ENCODE results near the gene SAMD13.
"Not testable (repeated sequence)": the region's sequence is repeated elsewhere in the genome, so short reads cannot be mapped to it uniquely, and the experiment has no call there.

The SAMD13 gene

GRCh38 chr1:84286071-84286470 is 15.4 kb upstream of the SAMD13 start:
- no peak for DNase-seq (ENCODE audit: low spot score)

DNA sequence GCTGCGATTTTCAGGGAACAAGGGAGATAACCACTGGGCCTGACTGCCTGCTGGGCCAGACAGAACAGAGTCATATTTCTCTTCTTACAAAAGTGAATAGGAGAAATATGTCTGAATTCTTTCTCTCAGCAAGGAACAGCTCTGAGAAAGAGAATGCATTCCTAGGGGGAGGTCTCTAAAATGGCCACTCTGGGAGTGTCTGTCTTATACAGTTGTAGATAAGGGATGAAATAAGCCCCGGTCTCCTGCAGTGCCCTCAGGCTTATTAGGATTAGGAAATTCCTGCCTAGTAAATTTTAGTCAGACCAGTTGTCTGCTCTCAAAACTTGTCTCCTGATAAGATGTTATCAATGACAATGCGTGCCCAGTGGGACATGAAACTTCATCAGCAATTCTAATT is 14.1 kb upstream of the SAMD13 start:
- DNase-seq (ENCODE audit: low spot score): not testable (repeated sequence)

DNA sequence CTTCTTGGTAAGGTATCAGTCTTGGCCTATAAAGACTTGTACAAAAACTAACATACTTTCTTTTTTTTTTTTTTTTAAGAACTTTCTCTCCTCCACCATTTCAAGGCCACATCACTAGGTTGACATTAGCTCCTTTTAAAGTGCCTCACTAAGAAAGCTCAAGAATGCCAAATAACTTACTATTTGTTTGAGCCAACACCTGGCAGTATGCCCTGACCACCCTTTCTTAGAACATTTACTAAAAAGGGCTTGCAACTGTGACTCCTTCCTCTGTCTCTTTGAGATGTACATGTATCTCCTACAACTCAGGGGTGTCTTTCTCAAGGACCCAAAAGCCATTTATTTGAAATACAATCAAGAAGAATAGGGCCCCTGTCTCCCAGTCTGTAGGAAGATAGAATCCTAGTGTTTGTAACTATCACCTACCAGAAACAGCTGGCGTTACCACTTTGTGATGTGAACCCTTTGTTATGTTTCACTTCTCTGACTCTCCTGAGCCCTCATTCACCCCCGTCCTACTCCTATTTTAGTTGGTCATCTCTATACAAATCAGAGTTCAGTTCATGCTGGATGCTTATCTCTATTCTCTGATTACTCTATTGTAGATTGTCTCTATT is 12.2 kb upstream of the SAMD13 start:
- DNase-seq (ENCODE audit: low spot score): peak; percentile 15

DNA sequence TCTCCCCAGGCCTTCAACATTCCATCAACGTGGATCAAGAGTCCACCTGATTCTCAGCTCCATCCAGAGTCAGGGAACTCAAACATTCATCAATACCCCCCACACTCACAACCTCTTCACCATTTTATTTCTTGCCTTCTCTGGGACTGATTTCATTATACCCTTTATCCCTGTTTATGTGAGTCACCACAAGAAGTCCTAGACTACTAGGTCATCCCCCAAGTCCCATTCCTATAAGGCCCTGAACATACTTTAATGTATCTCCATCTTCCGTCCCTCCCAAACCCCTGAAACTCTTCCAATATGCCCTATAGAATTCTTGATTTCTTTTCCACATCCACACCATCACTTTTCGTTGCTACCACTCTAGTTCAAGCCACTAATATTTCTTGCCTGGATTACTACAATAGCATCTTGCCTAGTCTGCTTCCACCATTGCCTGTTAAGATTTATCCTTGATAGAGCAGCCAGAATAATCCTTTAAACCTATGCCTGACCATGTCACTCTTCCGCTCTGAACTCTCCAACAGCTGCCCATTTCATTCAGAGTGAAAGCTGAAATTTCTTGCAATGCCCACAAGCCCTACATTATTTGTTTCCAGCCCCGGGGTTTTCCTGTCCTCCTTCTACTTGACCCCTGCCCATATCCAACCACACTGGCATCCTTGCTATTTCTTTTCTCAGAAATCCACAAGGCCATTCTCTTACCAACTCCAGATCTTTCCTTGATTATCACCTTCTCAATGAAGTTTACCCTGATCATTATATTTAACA is 9.4 kb upstream of the SAMD13 start:
- no peak for DNase-seq (ENCODE audit: low spot score)

DNA sequence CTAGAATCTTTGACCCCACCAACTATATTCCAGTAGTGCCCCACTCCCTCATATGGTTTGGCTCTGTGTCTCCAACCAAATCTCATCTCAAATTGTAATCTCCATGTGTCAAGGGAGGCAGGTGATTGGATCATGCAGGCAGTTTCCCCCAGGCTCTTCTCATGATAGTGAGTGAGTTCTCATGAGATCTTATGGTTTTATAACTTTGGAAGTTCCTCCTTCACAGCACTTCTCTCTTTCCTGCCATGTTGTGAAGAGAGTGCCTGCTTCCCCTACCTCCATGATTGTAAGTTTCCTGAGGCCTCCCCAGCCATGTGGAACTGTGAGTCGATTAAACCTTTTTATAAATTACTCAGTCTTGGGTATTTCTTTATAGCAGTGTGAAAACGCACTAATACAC is 7.7 kb upstream of the SAMD13 start:
- no peak for DNase-seq (ENCODE audit: low spot score)

- DNase-seq (ENCODE audit: low spot score): no peak
Observed at GRCh38 chr1:84294751-84295150, 6.8 kb upstream of the SAMD13 start.

DNA sequence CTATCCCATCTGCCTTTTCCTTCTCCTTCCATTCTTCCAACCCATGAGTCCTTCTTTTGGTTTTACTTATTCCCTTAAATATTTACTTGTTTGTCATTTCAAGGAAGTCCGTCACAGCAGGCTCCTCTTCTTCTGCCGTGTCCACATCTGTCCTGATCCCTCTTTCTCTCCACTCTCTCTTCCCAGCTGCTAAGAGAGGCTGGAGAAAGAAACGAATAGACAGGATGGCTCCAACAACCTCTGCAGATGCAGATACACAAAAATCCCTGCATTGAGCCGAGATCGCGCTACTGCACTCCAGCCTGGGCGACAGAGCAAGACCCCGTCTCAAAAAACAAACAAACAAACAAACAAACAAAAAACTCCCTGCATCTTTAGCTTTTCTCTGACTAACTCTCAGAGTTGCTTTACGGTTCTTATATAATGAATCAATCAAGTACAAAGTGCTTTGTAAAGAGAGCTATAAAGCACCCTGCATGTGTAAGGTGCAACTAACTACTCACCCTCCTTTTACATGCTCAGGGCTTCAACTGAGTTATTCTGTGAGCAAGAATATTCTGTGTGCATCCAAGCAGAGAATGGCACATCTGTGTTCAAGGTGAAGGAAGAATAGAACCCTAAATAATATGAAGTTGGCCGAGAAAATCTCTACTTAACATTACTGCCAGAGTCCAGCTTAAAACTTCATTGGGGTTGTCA is 3.8 kb upstream of the SAMD13 start:
- no peak for DNase-seq (ENCODE audit: low spot score)

DNA sequence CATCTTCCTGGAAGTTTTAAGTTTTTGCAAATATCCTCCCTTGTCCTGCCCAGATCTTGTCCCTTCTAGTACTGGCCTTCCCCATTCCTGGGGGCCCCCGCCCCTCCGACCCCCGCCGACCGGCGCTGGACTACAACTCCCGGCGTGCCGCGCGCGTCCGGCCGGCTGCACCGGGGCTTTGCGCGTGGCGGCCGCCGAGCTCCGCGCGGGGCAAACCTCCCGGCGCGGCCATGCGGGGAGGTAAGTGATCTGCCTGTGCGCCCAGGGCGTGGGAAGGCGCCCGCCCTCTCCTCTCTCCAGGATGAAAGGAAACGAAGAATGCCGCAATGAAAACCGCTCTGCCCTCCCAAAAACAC is 3.2 kb upstream of the SAMD13 start:
- peak; percentile 75 for DNase-seq (ENCODE audit: low spot score)

GRCh38 chr1:84298684-84299535 is 2.6 kb upstream of the SAMD13 start:
- peak; percentile 61 for DNase-seq (ENCODE audit: low spot score)

- peak; percentile 40 for DNase-seq (ENCODE audit: low spot score)
Observed at GRCh38 chr1:84299536-84300170, 1.9 kb upstream of the SAMD13 start.

DNA sequence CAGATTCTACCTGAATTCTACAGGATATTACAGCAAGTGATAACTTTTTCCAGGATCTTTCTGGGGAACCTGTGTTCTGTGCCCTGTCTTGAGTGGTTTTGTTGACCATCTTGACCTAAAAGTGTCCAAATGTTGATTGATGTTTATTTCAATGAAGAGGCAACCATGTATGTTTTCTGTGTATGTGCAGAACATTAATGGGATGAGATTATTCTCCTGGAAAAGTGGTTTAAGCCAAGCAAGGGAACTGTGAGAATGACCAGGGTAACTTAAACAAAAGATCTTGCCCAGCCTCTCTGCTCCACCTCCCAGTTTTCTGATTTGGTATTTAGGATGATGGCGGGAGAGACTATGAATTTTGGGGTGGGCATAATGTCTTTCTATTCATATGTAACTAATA is 1.0 kb upstream of the SAMD13 start:
- no peak for DNase-seq (ENCODE audit: low spot score)

DNA sequence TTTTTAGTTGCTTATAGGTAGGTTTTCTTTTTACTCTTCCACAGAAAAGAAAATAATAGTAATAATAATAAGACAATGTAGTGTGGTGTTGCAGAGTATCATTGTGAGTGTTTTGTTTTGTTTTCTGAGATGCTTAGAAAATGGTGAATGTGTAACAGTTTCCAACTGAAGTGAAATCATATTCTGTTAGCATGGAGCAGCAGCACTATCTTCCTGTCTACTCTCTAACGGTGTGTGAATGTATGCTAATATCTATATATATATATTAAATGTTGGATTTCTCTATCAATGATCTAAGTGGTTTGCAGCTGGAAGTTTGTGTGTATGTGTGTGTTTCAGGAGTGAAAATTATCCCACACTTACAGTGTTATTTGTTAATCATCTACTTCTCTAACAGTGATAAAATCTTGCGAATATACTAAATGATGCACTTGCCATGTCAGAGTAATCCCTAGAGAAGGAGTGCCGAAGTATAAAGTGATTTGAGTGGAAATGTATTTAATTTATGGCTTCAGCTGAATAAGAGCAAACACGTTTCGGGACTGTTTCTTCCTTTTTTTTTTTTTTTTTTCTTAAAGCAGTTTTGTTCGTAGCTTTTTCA is 377 bp downstream of the SAMD13 start:
- DNase-seq (ENCODE audit: low spot score): peak; percentile 19

DNA sequence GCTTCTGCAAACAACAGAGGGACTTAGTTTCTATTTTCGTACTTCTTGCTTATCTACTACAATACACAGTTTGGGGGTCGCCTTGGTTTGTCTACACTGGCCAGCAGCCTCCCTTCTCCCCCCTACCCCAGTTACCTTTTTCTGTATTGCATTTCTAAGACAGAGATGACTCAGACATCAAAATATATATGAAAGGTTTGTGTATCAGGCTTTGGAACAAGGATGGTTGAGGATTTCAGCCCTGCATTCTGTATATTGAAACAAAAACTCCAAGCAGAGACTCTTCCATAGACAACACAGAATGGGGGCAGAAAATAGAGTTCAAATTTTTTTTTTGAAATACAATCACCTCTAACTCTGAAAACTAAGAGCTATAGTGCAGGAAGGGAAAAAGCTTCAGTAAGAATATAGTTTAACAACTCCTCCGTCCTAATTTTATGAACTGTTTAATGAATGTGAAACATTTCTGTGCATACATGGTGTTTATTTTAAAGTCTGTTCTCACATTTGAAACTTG is 1.9 kb downstream of the SAMD13 start:
- no peak for DNase-seq (ENCODE audit: low spot score)

GRCh38 chr1:84307398-84307797 is 5.9 kb downstream of the SAMD13 start:
- DNase-seq (ENCODE audit: low spot score): no peak

DNA sequence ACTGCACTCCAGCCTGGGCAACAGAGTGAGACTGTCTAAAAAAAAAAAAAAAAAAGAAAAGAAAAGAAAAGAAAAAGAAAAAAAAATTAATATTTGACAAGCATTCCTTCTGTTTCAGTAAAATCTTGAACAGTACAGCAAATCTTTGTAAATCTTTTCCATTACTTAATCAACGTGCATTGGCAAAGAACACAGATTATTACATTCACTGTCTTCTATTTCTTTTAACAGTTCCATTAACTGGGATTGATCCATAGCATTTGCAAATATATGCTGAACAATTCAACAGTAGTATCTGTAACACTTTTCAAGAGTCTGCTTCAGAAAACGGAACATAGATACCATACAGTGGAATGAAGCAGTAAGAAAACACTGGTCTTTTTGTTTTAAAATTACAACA is 9.8 kb downstream of the SAMD13 start:
- DNase-seq (ENCODE audit: low spot score): no peak

DNA sequence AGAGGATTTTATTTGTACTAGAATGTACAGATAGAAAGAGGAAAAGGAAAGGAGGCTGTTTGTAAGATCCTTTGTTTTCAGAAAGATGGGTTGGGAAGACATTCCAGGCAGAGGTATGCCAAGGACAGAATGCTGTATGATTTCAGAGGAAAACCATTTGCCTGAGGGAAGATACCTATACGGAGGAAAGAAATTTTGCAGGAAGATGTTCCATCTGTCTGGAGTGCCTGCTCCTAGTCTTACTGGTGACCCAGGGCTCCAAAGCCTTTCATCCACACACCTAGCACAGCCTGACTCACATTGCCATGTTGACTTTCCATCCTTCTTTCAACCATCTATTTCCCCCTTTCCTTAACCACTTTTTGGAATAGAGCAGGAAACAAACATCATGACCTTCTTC is 18.2 kb downstream of the SAMD13 start:
- DNase-seq (ENCODE audit: low spot score): no peak

DNA sequence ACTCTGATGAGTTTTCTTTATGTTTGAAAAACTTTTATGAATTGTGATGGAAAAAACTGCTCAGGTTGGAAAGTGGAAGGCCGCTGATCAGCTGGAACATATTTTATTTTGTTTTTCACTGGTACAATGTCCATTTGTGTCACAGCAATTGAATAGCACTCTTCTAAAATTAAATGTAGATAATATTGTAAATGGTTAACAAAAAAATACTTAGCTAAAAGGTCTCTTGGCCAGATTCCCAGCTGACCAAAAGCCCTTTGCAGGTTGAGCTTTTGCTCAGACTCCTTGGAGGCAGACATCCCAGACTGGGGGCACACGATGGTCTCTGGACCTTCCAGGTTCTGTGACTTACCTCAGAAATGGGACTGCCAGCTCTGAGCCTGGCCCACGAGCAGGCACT is 26.3 kb downstream of the SAMD13 start:
- DNase-seq (ENCODE audit: low spot score): no peak

- DNase-seq (ENCODE audit: low spot score): no peak
Observed at GRCh38 chr1:84330125-84330984, 28.8 kb downstream of the SAMD13 start.

- no peak for DNase-seq (ENCODE audit: low spot score)
Observed at GRCh38 chr1:84339503-84339902, 38.0 kb downstream of the SAMD13 start.

DNA sequence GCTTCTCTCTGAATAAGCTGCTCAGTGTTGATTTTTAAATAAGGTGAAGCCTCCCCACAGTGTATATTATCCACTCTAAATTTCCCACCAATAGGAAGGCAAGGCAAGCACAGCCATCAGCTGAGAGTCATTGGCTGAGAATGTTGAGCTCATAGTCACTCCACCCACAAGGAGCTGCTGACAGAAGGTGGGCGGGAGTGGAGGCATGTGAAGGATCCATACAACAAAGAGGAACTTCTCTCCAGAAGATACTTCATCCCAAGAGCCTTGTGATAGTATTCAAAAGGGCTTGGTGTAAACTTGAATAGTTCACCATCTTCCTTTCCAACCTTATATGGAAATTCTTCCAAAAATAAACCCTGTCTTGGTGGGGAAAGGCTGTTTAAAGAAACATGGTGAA is 42.8 kb downstream of the SAMD13 start:
- no peak for DNase-seq (ENCODE audit: low spot score)
